Measurements from ENCODE around the gene RGS7. TPM values are rescaled to one million over a fixed set of nuclear protein-coding genes. Genes with fewer than 3 reads are reported as not detected.

Gene RGS7
- polyA plus RNA-seq, 2 of the 4 experiments (the other 2 are of a cell fraction): 0.08 TPM; not detected in 1

GRCh38 chr1:240956020-240956419, 401.0 kb downstream of the RGS7 start (continued):
- TF ChIP-seq BHLHE40 (IDR thresholded peaks at IDR 0.05; ENCODE audit: low read depth, low read length) (no peak), TP53 (CRISPR knock-in tag; IDR thresholded peaks at IDR 0.05) (no peak)
- TF ChIP-seq, protein P1, sequence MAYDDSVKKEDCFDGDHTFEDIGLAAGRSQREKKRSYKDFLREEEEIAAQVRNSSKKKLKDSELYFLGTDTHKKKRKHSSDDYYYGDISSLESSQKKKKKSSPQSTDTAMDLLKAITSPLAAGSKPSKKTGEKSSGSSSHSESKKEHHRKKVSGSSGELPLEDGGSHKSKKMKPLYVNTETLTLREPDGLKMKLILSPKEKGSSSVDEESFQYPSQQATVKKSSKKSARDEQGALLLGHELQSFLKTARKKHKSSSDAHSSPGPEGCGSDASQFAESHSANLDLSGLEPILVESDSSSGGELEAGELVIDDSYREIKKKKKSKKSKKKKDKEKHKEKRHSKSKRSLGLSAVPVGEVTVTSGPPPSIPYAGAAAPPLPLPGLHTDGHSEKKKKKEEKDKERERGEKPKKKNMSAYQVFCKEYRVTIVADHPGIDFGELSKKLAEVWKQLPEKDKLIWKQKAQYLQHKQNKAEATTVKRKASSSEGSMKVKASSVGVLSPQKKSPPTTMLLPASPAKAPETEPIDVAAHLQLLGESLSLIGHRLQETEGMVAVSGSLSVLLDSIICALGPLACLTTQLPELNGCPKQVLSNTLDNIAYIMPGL (CRISPR knock-in tag; IDR thresholded peaks at IDR 0.05; ENCODE audit: borderline replicate concordance): no peak

DNA sequence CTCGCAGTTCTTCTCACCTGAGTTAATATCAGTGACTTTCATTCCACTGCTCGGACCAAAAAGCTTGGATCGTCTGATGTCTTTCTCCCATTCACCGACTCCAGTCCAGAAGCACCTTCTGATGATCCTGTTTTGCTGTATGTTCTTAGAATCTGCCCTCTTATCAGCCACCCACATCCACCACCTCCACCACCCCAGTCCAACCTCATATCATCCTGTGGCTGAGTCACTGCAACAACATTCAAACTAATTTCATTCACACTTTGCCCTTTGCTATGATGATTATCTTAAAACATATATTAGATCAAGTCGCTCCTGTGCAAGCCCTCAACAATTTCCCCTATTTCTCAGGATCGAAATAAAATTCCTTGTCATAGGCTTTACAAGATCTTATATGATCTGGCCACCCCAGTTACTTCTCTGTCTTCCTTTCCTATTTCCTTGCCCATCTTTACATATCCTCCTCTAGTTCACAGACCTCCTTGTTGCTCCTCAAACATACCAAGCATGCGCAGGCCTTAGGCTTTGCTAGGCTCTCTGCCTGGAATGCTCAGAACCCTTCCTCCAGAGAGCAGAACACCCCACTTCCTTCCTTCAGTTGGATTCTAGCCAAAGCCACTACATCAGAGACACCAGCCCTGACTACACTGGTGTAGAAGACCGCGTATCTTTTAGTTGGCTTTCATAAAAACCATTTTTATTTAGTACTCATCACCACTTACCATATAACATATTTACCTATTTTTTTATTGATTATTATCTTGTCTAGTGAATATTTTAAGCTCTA, 409.4 kb downstream of the RGS7 start:
- Histone ChIP-seq H3K4me2 (no peak overlapping the region), H3K4me3 (no peak overlapping the region), H3K9me3 (no peaks in the 10 kb centered on the region), H3K27ac (no peak overlapping the region), H3K4me1 (no peaks in the 10 kb centered on the region)
- ChIA-PET POLR2A (no interaction called here), CTCF (interaction anchor here (0.6 to 1.8 kb wide), 10 partner anchors 14 to 795 kb away, joined by 3 to 35 read pairs (median 3); no protein-coding TSS in a partner anchor)
- no peak for FAIRE-seq
- DNase-seq (ENCODE audit: low read depth in 1 of 2, low spot score in 1 of 2): no peak
- 65% methylated on average over 9 of the region's 9 CpGs for WGBS (ENCODE audit: missing lambda C conversion rate)
- TF ChIP-seq SMC3 (IDR thresholded peaks at IDR 0.05): no peak
- TF ChIP-seq RNF2 (IDR thresholded peaks at IDR 0.05; ENCODE audit: borderline replicate concordance, low read depth): no peak
- no peak for TF ChIP-seq TP53 (CRISPR knock-in tag; IDR thresholded peaks at IDR 0.05)
- no peak for TF ChIP-seq NPAS2 (CRISPR knock-in tag; IDR thresholded peaks at IDR 0.05; ENCODE audit: borderline replicate concordance)
- TF ChIP-seq BCL3 (IDR thresholded peaks at IDR 0.05): no peak
- no peak for TF ChIP-seq HEYL (CRISPR knock-in tag; IDR thresholded peaks at IDR 0.05)
- no peak for TF ChIP-seq KDM1A (IDR thresholded peaks at IDR 0.05; ENCODE audit: low read depth)
- TF ChIP-seq MYC (IDR thresholded peaks at IDR 0.05; ENCODE audit: borderline replicate concordance, low read length): no peak
- TF ChIP-seq RARB (CRISPR knock-in tag; IDR thresholded peaks at IDR 0.05): no peak
- no peak for TF ChIP-seq MAZ (IDR thresholded peaks at IDR 0.05; ENCODE audit: borderline replicate concordance, low read depth, low read length)
- TF ChIP-seq NFE2L2 (conservative IDR thresholded peaks at IDR 0.05; ENCODE audit: low read length): no peak
- no peak for TF ChIP-seq ZNF302 (CRISPR knock-in tag; IDR thresholded peaks at IDR 0.05)
- no peak for TF ChIP-seq CHD4 (IDR thresholded peaks at IDR 0.05; ENCODE audit: borderline replicate concordance)
- TF ChIP-seq, protein P2, sequence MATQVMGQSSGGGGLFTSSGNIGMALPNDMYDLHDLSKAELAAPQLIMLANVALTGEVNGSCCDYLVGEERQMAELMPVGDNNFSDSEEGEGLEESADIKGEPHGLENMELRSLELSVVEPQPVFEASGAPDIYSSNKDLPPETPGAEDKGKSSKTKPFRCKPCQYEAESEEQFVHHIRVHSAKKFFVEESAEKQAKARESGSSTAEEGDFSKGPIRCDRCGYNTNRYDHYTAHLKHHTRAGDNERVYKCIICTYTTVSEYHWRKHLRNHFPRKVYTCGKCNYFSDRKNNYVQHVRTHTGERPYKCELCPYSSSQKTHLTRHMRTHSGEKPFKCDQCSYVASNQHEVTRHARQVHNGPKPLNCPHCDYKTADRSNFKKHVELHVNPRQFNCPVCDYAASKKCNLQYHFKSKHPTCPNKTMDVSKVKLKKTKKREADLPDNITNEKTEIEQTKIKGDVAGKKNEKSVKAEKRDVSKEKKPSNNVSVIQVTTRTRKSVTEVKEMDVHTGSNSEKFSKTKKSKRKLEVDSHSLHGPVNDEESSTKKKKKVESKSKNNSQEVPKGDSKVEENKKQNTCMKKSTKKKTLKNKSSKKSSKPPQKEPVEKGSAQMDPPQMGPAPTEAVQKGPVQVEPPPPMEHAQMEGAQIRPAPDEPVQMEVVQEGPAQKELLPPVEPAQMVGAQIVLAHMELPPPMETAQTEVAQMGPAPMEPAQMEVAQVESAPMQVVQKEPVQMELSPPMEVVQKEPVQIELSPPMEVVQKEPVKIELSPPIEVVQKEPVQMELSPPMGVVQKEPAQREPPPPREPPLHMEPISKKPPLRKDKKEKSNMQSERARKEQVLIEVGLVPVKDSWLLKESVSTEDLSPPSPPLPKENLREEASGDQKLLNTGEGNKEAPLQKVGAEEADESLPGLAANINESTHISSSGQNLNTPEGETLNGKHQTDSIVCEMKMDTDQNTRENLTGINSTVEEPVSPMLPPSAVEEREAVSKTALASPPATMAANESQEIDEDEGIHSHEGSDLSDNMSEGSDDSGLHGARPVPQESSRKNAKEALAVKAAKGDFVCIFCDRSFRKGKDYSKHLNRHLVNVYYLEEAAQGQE (IDR thresholded peaks at IDR 0.05): no peak
- TF ChIP-seq FOSB (CRISPR knock-in tag; IDR thresholded peaks at IDR 0.05): no peak
- ATAC-seq: no peak
